Neuronal stem cell (in vitro differentiated cells): Measurements from ENCODE around the gene OPN5.

ENCODE experiments used
- DNase-seq: peaks from one replicate; pipeline ENCODE4 v3.0.0-alpha.2; 2013; ENCODE audit warnings: low spot score
- H2AFZ ChIP-seq: one replicate; pipeline ENCODE4 v1.6.1; 2013; ENCODE audit warnings: mild to moderate bottlenecking, low read length, inconsistent platforms
- H2AK5ac ChIP-seq: 2 replicates; pipeline ENCODE4 v1.6.1; 2013; ENCODE audit warnings: low read depth, mild to moderate bottlenecking, inconsistent platforms, low read length, moderate library complexity, mixed read lengths
- H2BK120ac ChIP-seq: 2 replicates; pipeline ENCODE4 v1.6.1; 2013; ENCODE audit warnings: low read depth, mild to moderate bottlenecking, inconsistent platforms, low read length, moderate library complexity, mixed read lengths
- H2BK12ac ChIP-seq: one replicate; pipeline ENCODE4 v1.6.1; 2013; ENCODE audit warnings: low read length, inconsistent platforms
- H2BK15ac ChIP-seq: 2 replicates; pipeline ENCODE4 v1.6.1; 2013; ENCODE audit warnings: mild to moderate bottlenecking, low read length, inconsistent platforms, mixed read lengths
- H2BK5ac ChIP-seq: one replicate; pipeline ENCODE4 v1.6.1; 2013; ENCODE audit warnings: inconsistent platforms, mild to moderate bottlenecking, low read length, moderate library complexity
- H3K14ac ChIP-seq: one replicate; pipeline ENCODE4 v1.6.1; 2013; ENCODE audit warnings: low read length, inconsistent platforms
- H3K18ac ChIP-seq: 2 replicates; pipeline ENCODE4 v1.6.1; 2013; ENCODE audit warnings: low read length, inconsistent platforms
- H3K23ac ChIP-seq: 2 replicates; pipeline ENCODE4 v1.6.1; 2013; ENCODE audit warnings: low read depth, mild to moderate bottlenecking, mixed read lengths, low read length, inconsistent platforms; ENCODE audit not compliant: poor library complexity
- H3K27ac ChIP-seq: replicated peaks from 3 replicates; pipeline ENCODE4 v1.5.1; 2013; ENCODE audit warnings: low read length, inconsistent platforms
- H3K27me3 ChIP-seq, 3 experiments: 2 replicates each; pipeline ENCODE4 v1.6.1; 2013; ENCODE audit warnings: low read length in 3 of 3, mild to moderate bottlenecking in 2 of 3, inconsistent platforms in 1 of 3, low read depth in 1 of 3, mixed read lengths in 1 of 3, moderate library complexity in 1 of 3; ENCODE audit not compliant: control insufficient read depth in 3 of 3, insufficient read depth in 3 of 3
- H3K36me3 ChIP-seq, 2 donors: replicated peaks in 1 of 2; 2 replicates each; pipeline ENCODE4 v1.6.1; 2013; ENCODE audit warnings: low read length in 2 of 2; ENCODE audit not compliant: control insufficient read depth in 2 of 2, insufficient read depth in 2 of 2
- H3K4ac ChIP-seq: 2 replicates; pipeline ENCODE4 v1.6.1; 2013; ENCODE audit warnings: inconsistent platforms, mild to moderate bottlenecking, low read length, moderate library complexity
- H3K4me1 ChIP-seq, 2 donors: 1 replicate in 1 of 2; 2 replicates in 1 of 2; pipeline ENCODE4 v1.6.1; 2013; ENCODE audit warnings: low read length in 2 of 2, low read depth in 1 of 2; ENCODE audit not compliant: control insufficient read depth in 2 of 2, insufficient read depth in 1 of 2
- H3K4me2 ChIP-seq: one replicate; pipeline ENCODE4 v1.6.1; 2013; ENCODE audit warnings: mild to moderate bottlenecking, low read length, inconsistent platforms; ENCODE audit not compliant: insufficient read depth, poor library complexity, severe bottlenecking
- H3K4me3 ChIP-seq, 2 donors: 2 replicates each; pipeline ENCODE4 v1.5.1; 2013; ENCODE audit warnings: low read length in 2 of 2, mild to moderate bottlenecking in 2 of 2, inconsistent platforms in 1 of 2, moderate library complexity in 1 of 2
- H3K79me1 ChIP-seq: one replicate; pipeline ENCODE4 v1.6.1; 2013; ENCODE audit warnings: low read depth, mild to moderate bottlenecking, inconsistent platforms, low read length, moderate library complexity
- H3K9ac ChIP-seq: one replicate; pipeline ENCODE4 v1.6.1; 2013; ENCODE audit warnings: mild to moderate bottlenecking, low read depth, low read length, inconsistent platforms; ENCODE audit not compliant: poor library complexity
- H3K9me3 ChIP-seq, 2 donors: replicated peaks in 1 of 2; 2 replicates each; pipeline versions ENCODE3 to v1.6.1; 2013; ENCODE audit warnings: low read length in 2 of 2, mild to moderate bottlenecking in 2 of 2, inconsistent platforms in 1 of 2, low read depth in 1 of 2, mixed read lengths in 1 of 2, moderate library complexity in 1 of 2; ENCODE audit not compliant: control insufficient read depth in 2 of 2, insufficient read depth in 1 of 2
- H4K8ac ChIP-seq: one replicate; pipeline ENCODE4 v1.6.1; 2013; ENCODE audit warnings: low read depth, mild to moderate bottlenecking, inconsistent platforms, low read length, moderate library complexity
- H4K91ac ChIP-seq: one replicate; pipeline ENCODE4 v1.6.1; 2013; ENCODE audit warnings: low read length, low read depth, mild to moderate bottlenecking, inconsistent platforms; ENCODE audit not compliant: poor library complexity
- WGBS, 2 donors: extraction: QIAGEN DNeasy Blood & Tissue Kit; methylation state at CpG; one replicate each; pipeline ENCODE4 v1.1.7; 2013; ENCODE audit warnings: missing lambda C conversion rate in 2 of 2, mixed read lengths in 1 of 2; ENCODE audit not compliant: insufficient read length in 2 of 2, insufficient replicate concordance in 1 of 2; ENCODE audit errors: extremely low coverage in 2 of 2; 5-methylcytosine and 5-hydroxymethylcytosine counted together

The OPN5 gene

GRCh38 chr6:47836639-47837038 is 54.8 kb downstream of the OPN5 start:
- Histone ChIP-seq H3K79me1 (no peaks in the 10 kb centered on the region), H2BK12ac (no peak overlapping the region), H3K4me2 (no peak overlapping the region), H3K27ac (no peak overlapping the region), H3K27me3 (no peaks in the 10 kb centered on the region), H3K9me3 (no peaks in the 10 kb centered on the region), H4K91ac (no peak overlapping the region), H2BK120ac (no peak overlapping the region), H3K23ac (no peak overlapping the region), H2AK5ac (no peak overlapping the region), H3K4ac (no peak overlapping the region), H3K4me1 (no peaks in the 10 kb centered on the region), H2BK5ac (no peak overlapping the region), H2AFZ (no peak overlapping the region), H3K18ac (no peak overlapping the region), H3K9ac (no peak overlapping the region), H3K14ac (no peak overlapping the region), H4K8ac (no peak overlapping the region), H3K36me3 (no peaks in the 10 kb centered on the region), H2BK15ac (no peak overlapping the region), H3K4me3 (no peak overlapping the region)
- no peak for DNase-seq
- WGBS, 2 donors: no CpG with 5 or more reads among the region's 1 CpG

DNA sequence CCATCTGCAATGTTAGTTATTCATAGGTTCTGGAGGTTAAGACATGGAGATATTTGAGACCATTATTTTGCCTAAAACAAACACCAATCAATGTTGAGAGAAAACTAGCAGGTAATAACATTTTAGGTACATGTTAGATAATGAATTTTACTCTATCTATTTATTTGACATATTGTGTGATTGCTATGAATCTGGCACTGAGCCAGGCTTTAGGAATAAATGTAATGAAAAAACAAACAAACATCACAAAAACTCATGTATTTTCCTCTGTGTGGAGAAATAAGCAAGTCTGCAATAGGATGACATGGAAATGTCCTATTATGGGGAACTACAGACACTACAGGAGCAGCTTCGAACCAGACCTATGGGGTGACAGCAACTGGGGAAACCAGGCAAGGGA is 57.8 kb downstream of the OPN5 start:
- DNase-seq: no peak
- Histone ChIP-seq H3K9ac (no peak overlapping the region), H3K4me2 (no peak overlapping the region), H3K18ac (no peak overlapping the region), H4K91ac (no peak overlapping the region), H3K4ac (no peak overlapping the region), H3K23ac (no peak overlapping the region), H3K4me1 (no peaks in the 10 kb centered on the region), H3K36me3 (no peaks in the 10 kb centered on the region), H3K27me3 (peaks cover 0 to 6% (median 0%) of the 10 kb centered on the region in 3 experiments), H3K9me3 (no peaks in the 10 kb centered on the region), H2BK120ac (no peak overlapping the region), H2AFZ (no peak overlapping the region), H2BK12ac (no peak overlapping the region), H2BK15ac (no peak overlapping the region), H3K14ac (no peak overlapping the region), H4K8ac (no peak overlapping the region), H2AK5ac (no peak overlapping the region), H3K79me1 (no peaks in the 10 kb centered on the region), H2BK5ac (no peak overlapping the region), H3K27ac (no peak overlapping the region), H3K4me3 (no peak overlapping the region)
- no CpG with 5 or more reads among the region's 1 CpG for WGBS, 2 donors

DNA sequence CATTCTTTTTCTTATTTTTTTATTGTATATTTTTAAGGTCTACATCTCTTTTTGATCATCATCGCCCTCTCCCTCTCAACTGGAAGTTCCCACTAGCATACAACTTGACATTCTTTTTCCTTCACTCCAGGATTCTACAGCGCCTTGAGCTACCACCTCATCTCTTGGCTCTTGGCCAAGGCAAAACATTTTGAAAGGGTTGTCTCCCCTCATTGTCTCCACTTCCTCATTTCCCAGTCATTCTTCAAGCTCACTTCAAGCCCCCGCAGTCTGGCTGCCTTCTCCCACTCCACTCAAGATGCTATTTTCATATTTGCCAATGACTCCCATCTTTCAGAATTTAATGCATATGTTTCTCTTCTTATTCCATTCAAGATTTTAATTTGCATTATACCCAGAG is 63.0 kb downstream of the OPN5 start:
- no peak for DNase-seq
- H2BK15ac ChIP-seq: no peak overlapping the region
- H3K4me3 ChIP-seq: no peak overlapping the region
- no peaks in the 10 kb centered on the region for H3K79me1 ChIP-seq
- H3K36me3 ChIP-seq: no peaks in the 10 kb centered on the region
- no peak overlapping the region for H3K23ac ChIP-seq
- H3K14ac ChIP-seq: no peak overlapping the region
- no peak overlapping the region for H3K4me2 ChIP-seq
- peaks cover 0 to 6% (median 0%) of the 10 kb centered on the region in 3 experiments for H3K27me3 ChIP-seq
- WGBS, 2 donors: no CpG with 5 or more reads among the region's 3 CpGs
- H3K9ac ChIP-seq: no peak overlapping the region
- H3K4ac ChIP-seq: no peak overlapping the region
- H4K91ac ChIP-seq: no peak overlapping the region
- no peaks in the 10 kb centered on the region for H3K9me3 ChIP-seq
- H3K4me1 ChIP-seq: no peaks in the 10 kb centered on the region
- no peak overlapping the region for H2BK12ac ChIP-seq
- no peak overlapping the region for H3K18ac ChIP-seq
- H2AFZ ChIP-seq: no peak overlapping the region
- no peak overlapping the region for H2BK120ac ChIP-seq
- H2AK5ac ChIP-seq: no peak overlapping the region
- no peak overlapping the region for H3K27ac ChIP-seq
- H2BK5ac ChIP-seq: no peak overlapping the region
- H4K8ac ChIP-seq: no peak overlapping the region

- Histone ChIP-seq H3K9me3 (no peaks in the 10 kb centered on the region), H2AFZ (no peak overlapping the region), H2AK5ac (no peak overlapping the region), H3K14ac (no peak overlapping the region), H3K4ac (no peak overlapping the region), H4K8ac (no peak overlapping the region), H4K91ac (no peak overlapping the region), H3K36me3 (no peaks in the 10 kb centered on the region), H3K79me1 (no peaks in the 10 kb centered on the region), H2BK120ac (no peak overlapping the region), H3K27me3 (peaks cover 0 to 6% (median 0%) of the 10 kb centered on the region in 3 experiments), H2BK15ac (no peak overlapping the region), H3K23ac (no peak overlapping the region), H3K4me1 (no peaks in the 10 kb centered on the region), H3K18ac (no peak overlapping the region), H2BK5ac (no peak overlapping the region), H2BK12ac (no peak overlapping the region), H3K4me2 (no peak overlapping the region), H3K9ac (no peak overlapping the region), H3K27ac (no peak overlapping the region), H3K4me3 (no peak overlapping the region)
- no CpG with 5 or more reads among the region's 1 CpG for WGBS, 2 donors
- no peak for DNase-seq
These were observed 64.9 kb downstream of the OPN5 start for GRCh38 chr6:47846752-47847151.
